NCI-H146 (cell line): ENCODE data around the gene ASTN1.

ENCODE experiments used
- DNase-seq: peaks from one replicate; lab custom pipeline; 2025; lab: John Stamatoyannopoulos, UW

ASTN1 gene

DNA sequence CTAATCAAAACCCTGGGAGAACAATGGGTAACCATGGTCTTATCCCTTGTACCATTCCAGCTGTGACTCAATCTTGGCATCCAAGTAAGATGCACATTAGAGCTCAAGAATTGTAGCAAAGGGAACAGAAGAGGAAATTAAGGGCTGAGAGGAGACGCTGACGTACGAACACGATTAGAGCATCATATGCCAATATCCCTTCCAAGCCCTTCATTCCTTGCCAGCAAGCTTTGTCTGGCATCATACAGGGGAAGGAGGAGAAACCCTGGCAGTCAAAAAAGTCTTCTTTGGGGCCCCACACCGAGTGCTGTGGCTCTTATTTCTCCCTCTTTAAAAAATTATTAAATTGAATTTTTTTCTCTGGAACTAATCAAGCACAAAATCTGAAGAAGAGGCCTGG lies 120.9 kb downstream of the ASTN1 start:
- no peak for DNase-seq

DNA sequence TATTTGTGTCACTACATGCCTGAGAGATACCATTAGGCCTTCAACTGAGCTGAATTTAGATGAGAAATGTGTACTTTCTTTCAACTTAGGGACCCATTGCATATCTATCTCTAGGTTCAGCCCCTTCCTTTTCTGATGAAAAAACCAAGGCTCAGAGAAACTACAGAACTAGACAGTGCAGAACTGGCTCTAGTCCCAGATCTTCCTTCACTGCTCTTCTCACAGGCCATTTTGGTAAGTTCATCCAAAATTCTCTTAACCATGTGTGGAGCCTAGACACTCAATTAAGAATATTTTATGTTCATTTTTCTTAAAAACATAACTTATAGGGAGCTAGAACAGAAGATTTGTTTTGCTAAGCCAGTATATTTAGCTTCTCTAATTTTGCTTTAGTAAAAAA lies 128.9 kb downstream of the ASTN1 start:
- no peak for DNase-seq

- DNase-seq, result no peak
These were observed 130.9 kb downstream of the ASTN1 start for GRCh38 chr1:177033628-177034027.

DNA sequence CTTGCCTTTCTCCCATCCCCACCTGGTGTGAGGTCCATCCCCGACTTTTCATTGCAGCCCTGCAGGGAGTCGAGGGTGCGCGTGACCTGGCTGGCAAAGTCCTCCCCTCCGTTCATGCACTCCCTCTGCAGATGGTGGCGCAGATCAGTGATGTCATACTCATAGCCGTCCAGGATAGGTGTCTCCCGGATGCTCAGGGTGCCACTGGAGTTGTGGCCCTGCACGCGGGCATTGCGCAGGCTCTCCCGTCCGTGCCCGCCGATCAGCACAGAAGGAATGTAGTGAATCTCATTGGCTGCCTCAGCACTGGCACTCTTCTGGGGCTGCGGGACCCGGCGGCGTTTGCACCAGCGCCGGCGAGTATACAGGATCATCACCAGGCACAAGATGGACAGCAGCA lies 132.1 kb downstream of the ASTN1 start:
- no peak for DNase-seq

DNA sequence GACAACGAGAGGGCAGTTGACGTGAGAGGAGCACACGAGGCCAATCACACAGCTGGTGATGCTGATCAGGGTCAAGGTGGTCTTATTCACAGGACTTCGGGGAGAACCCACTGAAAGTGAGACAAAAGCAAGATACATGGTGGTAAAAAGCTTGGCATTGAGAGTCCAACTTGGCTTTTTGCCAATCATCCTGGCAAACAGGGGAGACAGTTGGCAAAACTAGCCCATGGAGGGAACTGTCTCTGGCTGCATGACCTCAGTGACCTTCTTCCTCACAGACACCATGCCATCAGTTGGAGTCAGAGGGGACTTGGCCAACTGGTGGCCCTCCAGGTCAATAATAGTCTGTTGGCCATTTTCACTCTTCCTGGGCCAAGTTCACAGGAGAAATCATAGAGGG lies 139.9 kb downstream of the ASTN1 start:
- no peak for DNase-seq

DNA sequence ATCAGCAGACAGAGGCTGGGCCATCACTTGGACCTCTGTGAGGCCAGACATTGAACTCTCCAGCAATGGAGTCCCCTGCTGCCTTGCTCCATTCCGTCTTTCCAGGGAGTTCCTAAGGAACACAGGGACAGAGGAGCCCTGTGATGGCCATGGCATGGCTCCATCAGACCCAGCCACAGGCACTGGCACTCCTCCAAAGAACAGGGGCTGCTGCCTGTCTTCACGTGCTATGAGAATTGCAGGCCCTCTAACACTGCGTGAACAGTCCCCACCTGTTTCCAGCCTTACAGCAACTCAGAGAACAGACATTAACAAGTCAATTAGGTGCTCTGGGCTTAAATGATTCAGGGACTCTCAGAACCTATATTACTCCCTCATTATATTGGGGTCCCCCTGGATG lies 140.8 kb downstream of the ASTN1 start:
- DNase-seq, result no peak

- DNase-seq, result no peak
These were observed 141.3 kb downstream of the ASTN1 start for GRCh38 chr1:177023249-177023648.

GRCh38 chr1:177021687-177022086 lies 142.8 kb downstream of the ASTN1 start:
- DNase-seq, result no peak

DNA sequence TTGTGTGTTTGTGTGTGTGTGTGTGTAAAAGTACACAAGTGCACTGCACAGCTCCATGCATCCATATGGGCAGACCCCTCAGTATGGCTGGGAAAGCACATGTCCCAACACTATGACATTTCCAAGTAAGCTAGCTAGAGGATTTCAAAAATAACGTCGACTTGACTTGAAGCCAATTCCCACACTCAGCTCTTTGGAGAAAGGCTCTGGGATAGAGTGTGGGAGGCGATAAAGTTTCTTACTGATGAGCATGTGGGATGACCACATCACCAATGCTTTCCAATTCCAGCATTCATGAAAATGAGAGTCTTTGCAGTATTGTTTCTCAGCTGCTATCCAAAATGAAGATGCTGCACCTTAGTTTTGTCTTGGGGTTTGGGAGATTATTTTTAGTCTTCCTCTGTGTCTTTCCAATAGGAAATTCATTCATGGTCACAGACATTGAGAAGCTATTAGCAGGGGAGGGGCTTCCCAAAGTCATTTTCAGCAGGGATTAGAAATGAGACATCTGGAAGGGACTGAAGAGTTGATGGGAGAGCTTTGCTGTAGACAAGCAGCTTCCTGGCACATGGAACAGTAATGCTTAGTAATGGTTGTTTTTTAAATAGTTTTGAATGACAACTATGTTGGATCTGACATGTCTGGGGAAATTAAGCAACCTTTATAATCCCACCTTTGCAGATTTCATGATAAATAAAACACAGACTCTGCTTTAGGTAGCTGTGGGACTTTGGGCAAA lies 143.5 kb downstream of the ASTN1 start:
- no peak for DNase-seq

GRCh38 chr1:177017287-177017852 lies 147.1 kb downstream of the ASTN1 start:
- no peak for DNase-seq

- no peak for DNase-seq
These were observed 150.2 kb downstream of the ASTN1 start for GRCh38 chr1:177014325-177014724.

GRCh38 chr1:177012342-177012925 lies 152.1 kb downstream of the ASTN1 start:
- no peak for DNase-seq

GRCh38 chr1:177011508-177011907 lies 153.0 kb downstream of the ASTN1 start:
- DNase-seq, result no peak

- no peak for DNase-seq
These were observed 154.2 kb downstream of the ASTN1 start for GRCh38 chr1:177010211-177010825.

GRCh38 chr1:177008653-177009052 lies 155.9 kb downstream of the ASTN1 start:
- no peak for DNase-seq

DNA sequence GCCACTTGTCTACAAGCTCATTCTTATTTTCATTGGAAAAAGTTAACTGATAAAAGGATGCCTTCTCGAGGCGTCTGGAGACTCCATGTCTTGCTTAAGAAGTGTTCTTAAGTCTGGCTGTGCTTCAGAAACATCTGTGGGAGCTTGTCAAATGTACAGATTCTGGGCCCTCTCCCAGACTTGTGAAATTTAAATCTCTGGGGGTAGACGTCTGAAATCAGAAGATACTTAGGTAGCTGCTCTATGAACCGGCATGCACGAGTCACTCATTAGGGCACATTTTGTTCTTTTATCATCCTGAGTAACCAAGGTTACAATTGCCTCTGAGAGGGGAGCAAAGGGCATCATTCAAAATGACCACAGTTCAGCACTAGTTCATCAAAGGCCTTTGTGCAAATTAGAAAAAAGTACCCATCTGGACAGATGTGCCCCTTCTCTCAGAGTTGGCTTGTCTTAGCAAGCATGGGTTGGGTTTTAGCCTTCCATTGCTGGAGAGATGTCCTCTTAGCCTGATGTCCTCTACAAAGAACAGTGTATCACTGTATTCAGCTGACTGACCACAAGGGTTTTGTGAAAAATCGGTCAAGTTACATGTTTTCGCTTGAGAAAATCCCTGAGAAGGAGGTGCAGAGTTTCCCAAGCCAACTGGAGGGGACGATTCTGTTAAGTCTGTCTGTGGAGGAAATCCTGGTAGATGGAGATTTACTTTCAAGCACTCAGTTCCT lies 156.9 kb downstream of the ASTN1 start:
- no peak for DNase-seq

GRCh38 chr1:177002891-177003290 lies 161.6 kb downstream of the ASTN1 start:
- DNase-seq, result no peak

DNA sequence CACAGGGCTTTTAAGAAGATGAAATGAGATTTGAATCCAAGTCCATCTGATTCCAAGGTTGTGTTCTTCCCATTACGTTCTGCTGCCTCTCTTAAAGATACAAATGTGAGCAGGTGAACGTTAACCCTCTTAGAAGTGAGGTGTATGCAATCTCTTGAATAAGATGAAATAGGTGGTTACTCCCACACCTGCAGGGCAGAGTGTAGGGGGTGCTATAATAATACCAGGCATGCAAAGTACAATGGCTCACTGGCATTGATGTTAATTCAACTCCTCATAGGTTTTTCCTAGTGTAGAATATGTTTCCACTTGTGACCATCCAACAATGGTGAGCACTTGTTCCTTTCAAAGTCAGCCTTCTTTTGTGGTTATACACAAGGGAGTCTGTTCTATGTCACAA lies 163.0 kb downstream of the ASTN1 start:
- DNase-seq, result no peak

- no peak for DNase-seq
These were observed 166.2 kb downstream of the ASTN1 start for GRCh38 chr1:176998183-176998795.

DNA sequence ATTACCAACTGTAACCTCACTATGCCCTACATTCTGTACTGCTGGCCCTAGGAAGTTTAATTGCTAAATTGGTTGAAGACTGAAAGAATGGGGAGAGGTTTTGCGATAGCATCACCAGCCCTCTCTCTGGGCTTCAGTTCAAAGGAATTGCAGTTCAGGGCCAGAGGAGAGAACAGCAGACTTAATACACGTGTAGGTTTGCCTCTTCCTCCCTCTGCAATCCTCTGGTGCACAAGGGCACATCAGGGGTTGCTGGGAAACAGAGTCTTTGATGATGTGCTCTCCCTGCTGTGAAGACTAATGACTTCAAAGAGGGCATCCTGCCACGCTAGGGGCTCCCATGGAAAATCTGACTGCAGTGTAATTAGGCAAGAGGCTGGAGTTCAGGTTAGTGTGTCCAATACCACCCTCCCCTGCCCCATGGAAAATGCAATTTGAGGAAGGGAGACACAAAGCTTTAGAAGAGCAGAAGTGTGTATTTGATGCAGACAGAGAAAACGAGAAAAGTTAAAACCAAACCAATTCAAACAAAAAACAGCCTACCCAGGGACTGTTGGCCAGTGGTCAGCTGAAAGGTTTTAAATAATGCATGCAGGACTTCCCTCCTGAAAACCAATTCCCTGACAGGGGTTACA lies 167.9 kb downstream of the ASTN1 start:
- DNase-seq, result no peak

DNA sequence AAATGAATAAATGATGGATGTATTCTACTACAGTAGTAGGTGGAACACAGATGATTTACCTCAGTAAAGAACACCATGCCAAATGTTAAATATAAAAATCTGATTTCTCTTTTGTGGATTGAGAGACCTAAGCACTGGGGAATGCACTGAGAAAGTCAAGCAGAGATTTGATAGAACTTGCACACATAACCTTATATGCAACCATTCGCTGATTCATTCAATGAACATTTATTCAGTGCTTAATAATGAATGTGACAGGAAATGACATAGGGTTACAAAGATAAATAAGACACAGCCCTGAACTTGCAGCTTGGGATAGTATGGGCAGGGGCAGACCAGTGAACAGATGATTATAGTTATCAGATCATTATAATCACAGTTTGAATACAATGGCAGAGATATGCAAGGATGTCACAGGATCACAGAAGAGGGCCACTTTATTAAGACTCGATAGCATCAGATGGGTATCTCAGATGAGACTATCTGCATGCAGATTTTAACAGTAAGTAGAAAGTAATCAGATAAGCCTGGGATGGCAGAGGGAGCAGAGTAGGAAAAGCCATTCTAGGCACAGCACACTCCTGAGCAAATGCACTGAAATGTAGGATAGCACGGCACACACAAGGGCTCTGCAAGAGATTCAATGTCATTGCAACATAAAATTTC lies 169.4 kb downstream of the ASTN1 start:
- no peak for DNase-seq
